HG03039 (cell line): Measurements from ENCODE around the gene VEGFC.
A peak's percentile ranks its signal among the peaks of the same experiment; 100 is the strongest.

Experiments used
- ATAC-seq: cut with Tn5 transposase; IDR thresholded peaks from one replicate; pipeline ENCODE4 v1.9.1; 2021; ENCODE audit warnings: mild to moderate bottlenecking, moderate library complexity; ENCODE audit not compliant: unreplicated experiment

VEGFC gene

DNA sequence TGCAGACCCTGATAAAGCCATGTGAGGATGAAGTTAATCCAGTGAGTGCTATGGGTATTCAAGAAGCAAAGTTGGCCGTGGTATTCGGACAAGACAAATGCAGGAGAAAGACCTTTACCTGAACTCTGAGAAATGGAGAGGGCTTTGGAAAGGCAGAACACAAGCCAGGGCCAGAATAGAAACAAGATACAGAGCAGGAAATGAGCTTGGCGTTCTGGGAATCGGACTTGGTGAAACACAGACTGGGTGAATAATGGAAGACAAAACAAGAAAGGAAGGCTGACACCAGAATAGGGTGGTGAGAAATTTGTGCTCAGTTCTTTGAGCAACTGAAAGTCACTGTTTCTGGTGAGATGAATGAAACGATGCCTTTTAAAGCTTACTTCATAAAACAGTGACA lies 83.3 kb downstream of the VEGFC start:
- no peak for ATAC-seq

DNA sequence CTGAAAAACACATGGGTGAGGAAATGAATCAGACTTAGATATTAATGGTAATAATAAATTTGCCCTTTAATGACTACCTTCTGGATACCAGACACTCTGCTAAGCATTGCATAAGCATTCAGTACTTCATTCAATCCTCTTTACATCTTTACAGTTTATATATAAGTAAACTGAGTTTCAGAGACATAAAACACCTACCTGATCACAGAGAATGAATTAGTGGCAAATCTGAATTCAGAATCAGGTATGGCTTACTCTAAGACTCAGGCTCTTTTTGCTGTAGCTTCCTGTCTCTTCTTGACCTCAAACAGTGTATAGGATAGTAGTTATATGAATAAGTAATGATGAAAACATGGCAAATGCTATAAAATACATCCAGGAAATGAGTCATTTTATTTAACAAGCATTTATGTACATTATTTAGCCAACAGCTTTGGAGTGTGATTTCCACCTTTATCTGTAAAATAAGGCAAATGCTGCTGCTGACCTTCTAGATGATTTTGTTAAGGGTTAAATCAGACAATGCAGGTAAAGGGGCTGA lies 83.9 kb downstream of the VEGFC start:
- ATAC-seq = no peak

DNA sequence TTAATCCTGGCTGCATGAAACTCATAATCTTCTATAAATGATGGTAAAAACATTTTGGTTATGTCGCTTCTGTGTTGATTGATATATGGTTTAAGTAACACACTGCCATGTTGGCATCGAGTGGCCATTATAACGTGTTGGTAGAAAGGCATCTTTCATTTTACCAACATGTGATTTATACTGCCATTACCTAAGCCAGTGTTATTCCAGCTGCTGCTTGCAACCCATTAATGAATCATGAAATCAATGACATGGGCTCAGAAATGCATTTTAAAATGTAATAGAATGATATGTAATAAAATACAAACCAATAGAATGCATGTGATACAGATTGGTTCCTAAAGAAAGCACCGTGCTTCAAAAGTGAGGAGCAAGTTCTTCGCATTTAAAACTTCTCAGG lies 102.0 kb downstream of the VEGFC start:
- ATAC-seq = no peak

DNA sequence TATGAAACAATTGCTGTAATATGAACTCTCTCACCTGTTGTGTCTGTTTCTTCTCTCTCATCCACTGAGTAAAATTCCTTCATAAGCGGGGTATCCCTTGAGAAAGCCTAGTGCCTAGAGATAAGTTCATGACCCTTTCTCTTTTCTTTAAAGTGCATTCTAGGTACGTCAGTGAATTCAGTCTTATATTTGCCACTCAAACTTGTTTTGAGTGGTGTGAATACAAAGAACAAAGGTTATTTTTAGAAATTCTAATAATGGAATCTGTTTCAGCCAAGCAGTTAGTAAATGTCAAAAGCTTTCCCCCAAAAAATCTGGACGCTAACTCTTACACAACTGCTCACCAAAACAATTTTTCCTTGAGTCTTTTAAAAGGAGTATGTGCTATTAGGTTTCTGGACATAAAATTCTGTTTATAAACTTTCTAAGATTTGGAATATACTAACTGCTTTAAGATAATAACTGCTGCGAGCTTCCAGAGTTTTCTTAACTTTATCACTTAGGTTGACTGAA lies 112.0 kb downstream of the VEGFC start:
- ATAC-seq = no peak

DNA sequence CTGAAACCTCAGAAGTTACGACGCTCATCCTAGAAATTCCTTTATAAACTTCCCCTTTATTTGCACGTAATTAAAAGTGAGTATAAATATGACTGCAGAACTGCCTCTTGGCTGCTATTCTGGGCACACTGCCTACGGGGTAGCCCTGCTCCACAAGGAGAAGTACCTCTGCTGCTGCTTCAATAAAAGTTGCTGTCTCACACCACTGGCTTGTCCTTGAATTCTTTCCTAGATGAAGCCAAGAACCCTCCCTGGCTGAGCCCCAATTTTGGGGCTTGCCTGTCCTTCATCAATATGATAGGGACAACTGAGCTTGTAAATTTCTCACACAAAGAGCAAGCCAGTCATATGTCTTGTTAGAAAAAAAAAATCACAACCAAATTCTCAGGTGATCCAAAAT lies 115.8 kb downstream of the VEGFC start:
- ATAC-seq = no peak

DNA sequence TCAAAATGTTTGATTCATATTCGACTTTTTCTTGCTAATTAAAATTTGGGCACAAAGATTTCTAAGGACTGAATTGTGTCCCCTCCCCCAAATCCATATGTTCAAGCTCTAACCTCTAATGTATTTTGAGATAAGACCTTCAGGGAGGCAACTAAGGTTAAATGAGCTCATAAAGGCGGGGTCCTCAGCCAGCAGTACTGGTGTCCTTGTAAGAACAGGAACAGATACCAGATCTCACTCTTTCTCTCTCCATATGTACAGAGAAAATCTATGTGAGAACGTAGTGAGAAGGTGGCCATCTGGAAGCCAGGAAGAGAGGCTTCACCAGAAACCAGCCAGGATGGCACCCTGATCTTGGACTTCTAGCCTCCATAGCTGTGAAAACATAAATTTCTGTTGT lies 116.9 kb downstream of the VEGFC start:
- ATAC-seq = no peak

DNA sequence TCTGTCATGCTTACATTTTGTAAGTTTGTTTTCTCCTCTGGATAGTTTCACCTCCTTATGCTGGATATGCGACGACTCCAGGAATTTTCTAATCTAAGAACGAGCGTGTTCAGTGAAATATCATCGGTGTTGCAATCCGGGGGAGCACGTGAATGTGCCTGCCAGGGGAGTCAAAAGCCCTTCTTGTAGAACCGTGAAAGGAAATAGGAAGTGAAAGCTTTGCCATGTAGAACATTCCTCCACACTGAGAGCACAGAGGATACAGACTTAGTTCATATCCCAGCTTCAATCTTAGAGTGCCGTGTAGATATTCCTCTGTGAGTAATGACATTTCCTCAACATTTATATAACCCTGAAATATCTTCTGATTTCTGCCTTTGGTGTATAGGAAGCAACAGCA lies 121.2 kb downstream of the VEGFC start:
- ATAC-seq = no peak

DNA sequence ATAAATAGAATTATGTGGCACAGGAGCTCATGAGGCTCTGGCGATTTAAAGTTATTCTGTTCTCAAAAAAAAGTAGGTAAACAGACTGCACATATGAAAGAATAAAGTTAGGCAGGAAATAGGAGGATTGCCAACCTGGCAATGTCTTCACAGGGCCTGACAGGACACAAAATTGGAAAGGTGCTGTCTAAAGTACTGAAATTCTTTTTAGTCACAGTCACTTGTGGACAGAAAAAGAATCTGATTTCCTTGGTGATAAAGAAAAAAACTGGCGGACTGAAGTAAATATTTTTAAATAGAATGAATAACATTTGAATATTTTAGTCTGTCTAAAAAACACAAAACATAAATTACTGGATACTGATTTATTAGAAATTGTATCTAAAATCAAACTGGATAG lies 124.4 kb downstream of the VEGFC start:
- no peak for ATAC-seq

DNA sequence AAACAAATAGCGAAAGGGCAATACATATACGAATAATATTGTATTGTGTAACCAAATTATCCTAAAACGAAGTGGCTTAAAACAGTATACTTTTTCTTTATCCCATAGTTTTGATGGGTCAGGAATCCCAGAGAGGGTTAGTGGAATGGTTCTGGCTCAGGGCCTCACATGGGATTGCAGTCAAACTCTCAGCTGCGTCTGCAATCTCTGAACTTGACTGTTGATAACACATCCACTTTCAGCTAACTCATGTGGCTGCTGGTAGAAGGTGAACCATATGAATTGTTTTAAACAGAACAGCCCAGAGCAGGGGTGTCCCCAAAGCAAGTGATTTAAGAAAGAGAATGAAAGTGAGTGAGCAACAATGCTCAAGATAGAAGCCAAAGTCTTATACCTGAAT lies 127.8 kb downstream of the VEGFC start:
- no peak for ATAC-seq

DNA sequence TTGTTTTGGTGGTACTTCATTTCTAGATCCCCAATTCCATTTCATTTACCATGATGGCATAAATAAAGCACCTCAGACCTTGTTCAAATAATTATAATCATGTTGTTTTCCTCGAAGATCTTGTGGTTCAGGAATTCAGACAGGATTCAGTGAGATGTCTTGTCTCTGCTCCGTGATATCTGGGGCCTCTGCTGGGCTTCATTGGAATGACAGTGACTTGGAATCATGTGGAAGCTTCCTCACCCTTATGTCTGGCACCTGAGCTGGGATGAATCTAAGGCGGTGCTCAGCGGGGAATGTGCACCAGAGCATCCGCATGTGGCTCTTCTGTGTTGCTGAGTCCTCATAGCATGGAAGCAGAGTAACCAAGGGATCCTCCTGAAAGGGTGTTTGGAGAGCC lies 132.2 kb downstream of the VEGFC start:
- no peak for ATAC-seq

DNA sequence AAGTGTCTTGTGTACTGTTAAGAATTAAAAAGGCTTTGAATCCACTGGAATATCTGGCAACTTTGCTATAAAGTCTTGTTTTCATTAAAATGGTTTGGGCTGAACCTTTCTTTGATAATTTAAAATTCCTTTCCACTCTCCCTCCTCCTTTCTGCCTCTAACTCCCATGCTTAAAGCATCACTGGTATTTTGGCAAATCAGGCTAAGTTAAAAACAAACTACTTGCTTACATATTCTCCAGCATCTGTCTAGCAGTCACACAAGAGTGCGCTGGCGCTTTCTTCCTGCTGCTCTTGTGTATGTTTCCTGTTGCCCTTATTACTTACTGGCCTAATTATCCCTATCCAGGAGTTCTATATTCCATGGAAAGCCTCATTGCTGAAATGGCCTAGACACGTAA lies 136.6 kb downstream of the VEGFC start:
- no peak for ATAC-seq

DNA sequence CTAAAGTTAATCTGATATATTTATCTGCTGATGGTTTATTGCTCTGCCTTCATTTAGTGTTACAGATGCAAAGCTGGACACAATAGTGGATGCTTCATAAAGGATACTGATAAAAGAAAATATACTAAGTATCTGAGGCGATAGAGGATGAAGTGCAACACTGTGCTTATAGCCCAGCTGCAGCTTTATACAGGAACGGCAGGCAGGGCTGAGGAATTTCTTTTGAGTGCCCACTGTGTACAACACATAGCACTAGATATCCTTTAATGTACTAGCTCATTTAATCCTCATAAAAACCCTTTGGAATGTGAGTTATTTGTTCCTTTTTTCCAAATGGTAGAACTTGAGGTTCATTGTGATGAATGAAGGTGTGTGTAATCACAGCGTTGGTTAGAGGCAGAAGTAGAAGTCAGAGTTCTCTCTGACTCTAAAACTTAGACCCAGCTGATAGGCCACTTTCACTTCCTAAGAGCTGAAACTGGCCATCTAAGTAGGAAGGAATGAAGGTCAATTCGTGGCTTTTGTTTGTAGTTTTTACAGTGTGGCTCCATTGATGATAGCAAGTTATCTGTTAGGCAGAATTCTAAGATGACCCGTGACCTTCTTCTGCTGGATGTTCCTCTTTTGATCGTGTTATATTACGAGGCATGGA lies 138.0 kb downstream of the VEGFC start:
- no peak for ATAC-seq

DNA sequence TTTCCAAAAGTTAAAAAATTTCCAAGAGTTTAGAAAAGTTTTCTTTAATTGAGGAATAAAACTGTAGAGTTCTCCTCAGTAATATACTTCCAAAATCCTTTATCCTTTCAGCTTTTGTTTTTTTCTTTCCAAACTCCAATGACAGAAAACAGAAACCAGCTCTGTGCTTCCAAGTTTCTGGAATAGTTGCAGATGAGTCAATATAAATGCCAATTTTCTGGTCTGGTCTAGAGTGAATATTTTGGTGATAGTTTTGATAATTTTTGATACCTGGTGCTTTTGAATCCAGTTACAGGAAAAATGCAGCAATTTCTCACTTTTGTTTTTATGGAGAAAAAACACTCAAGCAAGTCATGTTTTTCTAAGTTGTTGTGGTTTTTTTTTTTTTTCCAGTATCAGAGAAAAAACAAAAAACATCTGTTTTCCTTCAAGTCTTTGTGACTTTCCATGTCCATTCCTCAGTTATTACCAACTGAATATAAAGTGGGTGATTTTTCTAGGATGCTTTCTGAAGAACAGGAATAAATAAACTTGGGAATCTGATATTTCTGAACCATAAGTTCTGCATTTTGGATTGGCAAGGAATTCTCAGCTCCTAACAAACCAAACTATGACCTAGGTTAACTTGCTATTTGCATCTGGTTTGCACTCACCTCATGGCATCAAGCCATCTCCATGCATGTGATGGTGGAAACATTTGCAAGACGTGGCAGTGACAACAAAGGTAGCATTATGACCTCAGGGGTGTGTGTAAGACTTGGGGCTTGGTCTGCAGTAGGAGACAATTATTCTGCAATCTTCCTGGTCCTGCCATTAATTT lies 139.1 kb downstream of the VEGFC start:
- ATAC-seq = no peak

DNA sequence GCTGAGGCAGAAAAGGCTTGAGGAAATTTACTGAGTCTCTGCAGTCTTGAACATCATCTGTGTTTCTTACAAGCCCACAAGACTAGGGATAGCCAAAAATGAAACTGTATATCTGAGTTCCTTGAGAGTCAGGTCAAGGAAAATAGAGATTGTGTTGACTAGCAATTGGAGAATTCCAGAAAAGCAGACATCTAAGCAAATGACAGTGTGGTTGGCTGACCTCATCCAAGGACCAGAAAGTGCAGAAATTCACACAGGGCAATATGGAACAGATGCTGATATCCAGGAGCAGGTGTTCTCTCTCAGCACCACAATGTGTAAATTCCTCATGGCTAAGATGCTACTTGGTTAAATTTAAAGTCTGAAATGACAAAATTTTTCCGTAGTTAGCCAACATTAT lies 146.4 kb downstream of the VEGFC start:
- ATAC-seq = no peak

DNA sequence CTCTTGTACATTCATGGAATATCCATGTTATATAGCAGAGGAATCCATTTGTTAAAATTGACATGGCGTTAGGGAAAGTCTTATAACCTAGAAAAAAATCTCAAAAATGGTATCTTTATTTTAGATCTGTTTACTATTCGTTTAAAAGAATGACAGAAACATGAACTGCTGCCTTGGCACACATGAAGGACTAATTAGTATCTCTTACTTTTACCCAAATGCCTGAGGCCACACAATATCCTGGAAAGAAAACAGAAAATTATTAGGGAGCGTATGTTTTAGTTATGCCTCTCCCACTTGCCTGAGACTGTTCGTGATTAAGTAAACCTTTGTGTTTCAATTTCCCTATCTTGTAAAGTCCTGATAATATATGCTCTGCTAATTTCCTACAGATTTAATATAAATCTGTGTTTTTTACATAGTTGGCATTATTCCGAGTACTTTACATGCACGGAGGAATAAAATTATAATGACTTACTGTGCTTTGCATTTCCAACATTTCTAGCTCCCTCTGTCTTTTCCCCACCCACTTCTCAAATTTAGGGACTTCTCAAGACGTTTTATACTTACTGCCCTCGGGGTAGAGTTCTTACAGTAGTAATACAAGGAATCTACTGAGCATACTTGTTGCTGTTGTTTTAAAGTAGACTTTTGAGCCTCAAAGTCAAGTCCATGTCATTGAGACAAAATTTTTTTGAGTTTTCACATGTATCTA lies 147.3 kb downstream of the VEGFC start:
- no peak for ATAC-seq

DNA sequence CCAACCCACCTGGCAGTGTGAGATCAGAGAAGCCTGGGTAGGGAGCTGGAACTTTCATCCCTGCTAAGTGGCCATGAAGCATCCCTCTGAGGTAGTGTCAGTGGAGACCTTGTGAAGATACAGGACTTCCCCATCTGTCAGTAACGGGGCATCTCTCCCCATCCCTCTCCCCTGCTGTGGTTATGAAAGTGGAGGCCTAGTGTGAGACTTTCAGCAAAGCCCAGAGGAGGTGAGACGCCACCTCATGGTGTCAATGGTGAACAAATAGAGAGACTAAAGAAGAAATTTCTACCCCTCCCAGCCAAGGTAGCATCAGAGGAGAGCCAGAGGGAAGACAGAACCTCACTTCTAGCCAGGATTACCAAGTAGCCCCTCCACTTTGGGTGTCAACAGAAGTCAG lies 150.2 kb downstream of the VEGFC start:
- peak; percentile 62 for ATAC-seq

DNA sequence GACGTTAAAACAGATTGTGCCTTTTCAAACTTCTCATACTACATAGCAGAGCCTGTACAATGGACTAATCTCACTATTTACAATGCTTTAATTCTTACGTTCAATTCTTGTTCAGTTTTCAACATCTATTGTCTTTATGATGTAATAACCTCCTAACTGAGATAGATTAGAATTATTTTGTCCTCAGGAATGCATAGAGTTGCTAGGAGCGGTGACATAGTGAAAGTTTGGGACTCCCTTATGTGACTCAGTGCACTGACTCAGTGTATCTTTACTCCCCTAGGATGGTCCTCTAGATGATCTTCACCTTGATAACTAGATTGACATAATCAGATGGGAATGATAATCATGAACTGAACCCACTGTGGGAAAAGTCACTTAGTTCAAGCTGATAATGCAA lies 151.5 kb downstream of the VEGFC start:
- ATAC-seq = no peak

DNA sequence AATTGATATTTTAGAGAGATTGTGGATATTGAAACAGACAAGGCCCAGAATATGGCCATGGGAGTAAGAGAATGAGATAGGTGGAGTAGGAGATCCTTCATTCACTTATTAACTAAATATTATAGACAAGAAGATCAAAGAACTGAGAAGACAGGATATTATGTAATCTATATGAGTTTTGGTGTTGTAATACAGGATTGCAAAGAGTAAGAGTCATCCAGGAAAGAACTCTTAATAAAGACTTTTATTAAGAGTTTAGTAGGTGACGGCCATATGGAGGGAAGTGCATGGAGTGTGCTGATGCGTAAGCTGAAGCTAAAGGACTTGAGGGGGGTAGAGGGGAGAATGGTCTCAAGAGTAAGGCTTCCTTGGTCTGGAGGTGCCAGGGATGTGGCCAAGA lies 153.7 kb downstream of the VEGFC start:
- ATAC-seq = no peak

DNA sequence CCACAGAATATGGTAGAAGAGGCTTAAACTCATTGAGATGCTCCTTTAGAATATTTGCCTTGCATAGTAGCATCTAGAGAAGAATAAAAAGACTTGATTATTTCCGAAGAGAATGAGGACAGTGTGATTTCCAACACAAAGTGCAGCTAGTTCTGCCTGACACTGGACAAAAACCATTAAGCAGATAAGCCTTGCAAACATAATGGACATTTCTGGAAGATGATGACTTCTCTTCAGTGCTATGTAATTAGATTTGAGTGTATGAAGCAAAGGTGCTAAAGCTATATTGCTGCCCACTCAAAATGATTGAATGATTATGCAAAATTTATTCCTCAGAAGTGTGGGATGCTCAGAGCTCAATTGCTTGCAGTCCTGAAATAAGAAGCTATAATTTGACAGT lies 156.4 kb downstream of the VEGFC start:
- no peak for ATAC-seq

DNA sequence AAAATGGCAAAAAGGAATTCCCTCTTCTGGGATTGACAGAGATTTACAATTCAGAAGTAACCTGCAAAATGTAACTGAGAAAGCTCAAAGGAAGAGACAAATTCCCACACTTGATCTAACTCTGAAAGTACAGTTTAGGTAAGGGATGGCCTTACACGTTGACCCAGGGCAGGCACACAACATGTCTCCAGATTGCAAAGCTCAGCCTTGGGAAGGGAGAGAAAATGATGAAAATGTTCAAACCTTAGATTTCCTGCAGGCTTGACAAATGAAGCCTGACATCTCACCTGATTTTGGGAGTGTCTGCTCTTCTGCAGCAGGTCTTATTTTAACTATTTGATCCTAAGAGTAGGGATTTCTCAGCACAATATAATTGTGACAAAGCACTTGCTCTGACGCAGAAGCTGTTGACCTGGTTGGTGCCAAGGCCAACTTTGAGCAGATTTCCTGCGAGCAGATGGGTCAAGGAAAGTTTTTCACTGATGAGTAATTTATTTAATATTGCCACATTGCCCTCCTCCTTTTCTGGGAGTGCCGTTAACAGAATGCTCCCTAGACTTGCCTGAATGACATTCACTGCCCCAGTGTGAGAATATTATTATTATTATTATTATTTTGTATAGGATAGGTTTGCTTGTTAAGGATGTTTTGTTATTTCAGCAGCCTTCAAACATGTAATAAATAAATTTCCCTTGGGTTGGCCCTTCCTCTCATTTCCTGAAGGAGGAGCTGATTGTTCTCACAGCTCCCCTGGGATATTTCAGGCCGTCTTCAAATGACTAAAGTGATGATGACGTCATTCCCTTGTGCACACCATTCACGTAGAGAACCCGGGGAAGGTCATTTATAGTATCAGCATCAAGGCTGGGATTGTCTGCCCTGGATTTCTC lies 157.1 kb downstream of the VEGFC start:
- no peak for ATAC-seq
